Measurements from ENCODE around the gene PTPRM.
"Not testable (repeated sequence)": the region's sequence is repeated elsewhere in the genome, so short reads cannot be mapped to it uniquely, and the experiment has no call there.

Gene PTPRM

DNA sequence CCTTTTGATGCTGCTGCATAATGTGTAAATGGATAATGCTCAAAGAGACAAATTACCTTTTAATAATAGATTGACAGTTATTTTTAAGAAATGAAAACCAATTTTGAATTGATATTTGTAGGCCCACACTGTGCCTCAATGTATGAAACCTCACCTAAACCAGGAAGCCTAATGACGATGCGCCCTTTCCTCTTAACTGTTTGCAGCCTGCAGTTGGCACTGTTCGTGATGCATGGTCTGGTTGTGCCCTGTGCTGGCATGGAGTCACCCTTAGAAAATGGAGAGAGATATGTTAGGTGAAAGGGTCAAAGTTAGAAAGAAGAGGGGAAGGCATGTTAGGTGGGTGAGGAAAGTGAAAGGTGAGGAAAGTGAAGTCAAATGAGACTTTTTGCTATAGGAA is 390.2 kb downstream of the PTPRM start:
- DNase-seq, result no peak

DNA sequence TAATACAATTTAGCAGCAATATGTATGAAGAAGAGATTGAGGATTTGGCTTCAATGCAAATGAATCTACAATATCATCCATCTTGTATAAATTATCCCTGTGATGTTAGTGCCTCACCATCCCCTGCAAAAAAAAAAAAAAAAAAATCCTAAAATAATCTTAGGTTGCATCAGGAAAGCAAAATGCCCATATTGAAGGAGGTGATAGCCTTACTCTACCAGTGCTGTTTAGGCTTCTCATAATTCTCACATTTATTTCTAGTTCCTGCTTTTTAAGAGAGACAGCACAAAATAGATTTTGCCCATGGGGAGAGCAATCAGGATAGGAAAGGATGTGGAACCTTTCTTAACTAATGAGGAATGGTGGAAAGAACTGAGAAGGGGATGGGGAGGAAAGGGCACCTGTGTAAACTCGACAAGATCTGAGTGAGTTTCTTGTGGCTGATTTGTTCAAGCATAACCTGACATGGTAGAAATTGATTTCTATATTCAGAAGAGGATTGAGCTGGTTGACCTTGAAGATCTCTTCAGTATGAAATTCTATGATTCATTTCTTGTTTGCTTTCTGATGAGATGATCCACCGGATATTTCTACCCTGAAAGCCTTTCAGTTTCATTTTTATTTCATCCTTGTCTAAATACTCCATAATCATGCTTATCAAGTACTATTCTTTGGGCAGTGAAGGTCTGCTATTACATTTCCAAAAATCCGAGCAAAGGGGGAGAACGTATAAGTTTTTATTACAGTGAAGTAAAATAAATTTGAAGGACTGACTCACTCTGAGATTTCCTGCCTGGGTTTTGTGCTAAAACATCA is 391.2 kb downstream of the PTPRM start:
- no peak for DNase-seq

DNA sequence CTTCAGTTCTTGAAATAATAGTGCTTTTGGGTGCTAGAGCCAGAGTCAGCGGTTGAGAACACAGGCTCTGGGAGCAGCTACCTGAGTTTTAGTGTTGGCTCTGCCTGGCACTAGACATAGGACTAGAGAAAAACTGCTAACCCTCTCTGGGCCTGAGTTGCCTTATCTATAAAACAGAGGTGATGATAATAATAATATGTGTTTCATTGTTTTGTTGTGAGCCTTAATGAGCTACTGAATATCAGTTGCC is 391.7 kb downstream of the PTPRM start:
- no peak for DNase-seq

DNA sequence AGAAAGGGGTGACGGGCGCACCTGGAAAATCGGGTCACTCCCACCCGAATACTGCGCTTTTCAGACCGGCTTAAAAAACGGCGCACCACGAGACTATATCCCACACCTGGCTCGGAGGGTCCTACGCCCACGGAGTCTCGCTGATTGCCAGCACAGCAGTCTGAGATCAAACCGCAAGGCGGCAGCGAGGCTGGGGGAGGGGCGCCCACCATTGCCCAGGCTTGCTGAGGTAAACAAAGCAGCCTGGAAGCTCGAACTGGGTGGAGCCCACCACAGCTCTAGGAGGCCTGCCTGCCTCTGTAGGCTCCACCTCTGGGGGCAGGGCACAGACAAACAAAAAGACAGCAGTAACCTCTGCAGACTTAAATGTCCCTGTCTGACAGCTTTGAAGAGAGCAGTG is 399.6 kb downstream of the PTPRM start:
- not testable (repeated sequence) for DNase-seq

DNA sequence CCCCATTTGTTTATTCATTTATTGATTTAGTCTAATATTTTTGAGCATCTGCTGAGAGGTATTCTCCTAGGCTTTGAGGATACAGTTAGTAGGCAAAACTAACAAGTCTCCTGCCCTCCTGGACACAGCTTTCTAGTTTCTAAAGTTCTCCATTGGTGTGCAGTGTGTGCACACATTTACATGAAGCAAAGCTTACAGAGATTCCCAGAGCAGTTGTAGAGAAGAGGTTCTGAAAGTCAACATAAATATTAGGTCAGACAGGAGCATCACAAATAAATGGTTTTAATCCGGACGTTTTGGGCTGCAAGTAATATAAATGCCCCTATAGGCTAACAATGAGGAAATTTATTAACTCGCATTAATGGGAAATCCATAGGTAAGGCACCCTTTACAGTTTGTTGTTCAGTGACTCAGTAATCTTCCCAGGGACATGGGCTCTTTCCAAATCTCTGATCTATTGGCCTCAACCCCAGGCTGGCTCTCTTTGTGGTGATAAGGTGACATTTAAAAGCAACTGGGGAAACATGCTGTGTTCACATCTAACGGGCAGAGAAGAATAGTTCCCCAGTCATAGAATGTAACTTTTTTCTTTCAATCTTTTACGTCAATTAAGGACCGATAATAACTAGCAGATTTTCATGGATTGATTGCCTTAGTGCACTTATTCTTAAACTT is 407.2 kb downstream of the PTPRM start:
- DNase-seq, result no peak

DNA sequence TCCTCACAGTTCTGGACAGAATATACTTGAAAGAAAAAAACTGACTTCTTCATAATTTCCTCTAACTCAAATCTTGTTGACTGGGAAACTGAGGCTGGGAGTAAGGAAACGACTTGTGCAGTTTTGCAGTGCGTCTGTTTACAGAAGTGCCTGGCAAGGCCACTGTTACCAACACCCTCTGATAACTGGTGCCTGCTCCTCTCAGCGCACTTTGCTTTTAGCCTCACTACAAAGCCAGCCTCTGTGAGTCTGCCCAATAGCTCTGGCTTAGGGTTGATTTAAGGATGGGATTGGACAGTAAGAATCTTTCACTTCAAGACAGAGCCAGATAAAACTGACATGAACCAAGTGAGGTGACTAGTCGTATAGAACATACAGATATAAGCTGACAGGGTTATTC is 410.8 kb downstream of the PTPRM start:
- no peak for DNase-seq

GRCh38 chr18:7978834-7979233 is 411.7 kb downstream of the PTPRM start:
- DNase-seq, result no peak

DNA sequence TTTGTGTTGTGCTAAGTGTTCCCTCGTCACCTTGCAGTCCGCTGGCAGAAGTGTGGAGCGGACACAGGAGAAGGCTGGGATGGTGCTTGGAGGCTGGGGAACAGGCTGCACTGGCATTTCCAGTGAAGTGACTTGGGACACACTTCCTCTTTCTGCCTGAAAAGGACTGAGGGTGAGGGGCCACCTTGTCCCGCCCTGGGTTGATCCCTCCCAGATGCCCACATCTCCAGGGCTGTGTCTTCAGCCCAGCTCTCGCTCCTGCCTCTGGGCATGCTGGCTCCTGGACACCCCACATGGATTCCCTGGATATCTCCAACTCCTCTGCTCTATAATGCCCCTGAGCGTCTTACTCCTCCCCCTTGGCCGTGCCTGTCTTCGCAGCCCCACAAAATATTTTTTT is 412.6 kb downstream of the PTPRM start:
- DNase-seq, result no peak

DNA sequence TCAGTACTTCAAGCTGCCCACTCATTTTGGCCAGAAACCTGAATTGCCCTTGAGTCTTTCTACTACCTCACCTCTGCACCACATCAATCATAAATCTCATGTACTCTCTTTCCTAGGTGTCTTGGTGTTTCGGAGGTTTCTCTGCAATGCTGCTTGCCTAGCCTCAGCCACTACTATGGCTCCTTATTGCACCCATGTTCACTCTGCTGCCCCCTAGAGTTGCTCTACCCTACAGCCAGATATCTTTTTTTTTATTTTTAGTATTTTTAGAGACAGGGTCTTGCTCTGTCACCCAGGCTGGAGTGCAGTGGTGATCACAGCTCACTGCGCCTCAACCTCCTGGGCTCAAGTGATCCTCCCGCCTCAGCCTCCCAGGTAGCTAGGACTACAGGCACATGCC is 413.0 kb downstream of the PTPRM start:
- no peak for DNase-seq

- DNase-seq, result no peak
Measured at GRCh38 chr18:7980656-7981055, 413.5 kb downstream of the PTPRM start.

DNA sequence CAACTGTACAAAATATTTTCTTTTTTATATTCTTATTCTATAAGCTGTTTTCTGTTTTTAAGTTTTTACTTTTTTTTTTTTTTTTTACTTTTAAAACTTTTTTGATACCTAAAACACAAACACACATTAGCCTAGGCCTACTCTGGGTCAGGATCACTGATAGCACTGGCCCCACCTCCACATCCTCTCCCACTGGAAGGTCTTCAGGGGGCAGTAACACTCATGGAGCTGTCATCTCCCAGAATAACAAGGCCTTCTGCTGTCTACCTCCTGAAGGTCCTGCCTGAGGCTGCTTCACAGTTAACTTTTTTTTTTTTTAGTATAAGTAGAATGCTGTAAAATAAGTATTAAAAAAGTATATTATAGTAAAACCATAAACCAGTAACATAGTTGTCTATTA is 415.1 kb downstream of the PTPRM start:
- DNase-seq, result no peak

GRCh38 chr18:7987284-7987976 is 420.3 kb downstream of the PTPRM start:
- DNase-seq, result no peak

DNA sequence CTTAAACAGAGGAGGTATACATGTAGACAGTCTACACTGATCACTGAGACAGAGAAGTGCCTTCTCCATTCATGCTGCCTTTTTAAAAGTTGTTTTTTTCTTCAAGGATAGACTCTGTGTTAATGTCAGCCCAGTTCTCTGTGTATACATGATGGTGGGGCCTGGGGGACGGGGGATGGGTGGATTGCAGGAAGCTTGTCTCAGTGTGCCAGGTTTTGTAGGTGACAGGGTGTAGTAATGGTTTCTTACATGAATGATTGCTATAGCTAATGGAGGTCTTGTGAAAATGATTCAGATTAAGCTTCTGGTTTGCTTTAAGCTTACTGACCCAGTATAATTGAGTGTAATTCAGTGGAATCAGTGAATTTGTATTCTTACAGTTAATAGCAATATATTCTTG is 423.6 kb downstream of the PTPRM start:
- no peak for DNase-seq

- no peak for DNase-seq
Measured at GRCh38 chr18:8001711-8002301, 434.7 kb downstream of the PTPRM start.

GRCh38 chr18:8003878-8004675 is 437.0 kb downstream of the PTPRM start:
- no peak for DNase-seq

DNA sequence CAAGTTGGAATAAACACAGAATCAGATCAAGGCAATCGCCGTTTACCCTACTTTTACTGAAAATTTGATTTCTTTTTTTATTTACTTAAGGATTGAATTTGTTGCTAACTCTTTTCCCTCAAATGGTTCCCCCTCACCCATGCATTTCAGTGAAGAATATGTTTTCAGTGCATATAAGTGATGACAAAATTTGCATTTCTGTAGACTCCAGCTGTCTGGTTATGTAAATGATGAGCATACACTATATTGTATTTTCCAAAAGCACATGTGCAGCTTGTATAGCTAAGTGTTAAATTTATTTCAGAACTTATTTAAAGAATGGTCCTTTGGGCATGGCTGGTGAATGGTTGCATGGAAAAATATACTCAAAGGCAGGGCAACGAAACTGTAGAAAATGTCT is 437.7 kb downstream of the PTPRM start:
- no peak for DNase-seq

DNA sequence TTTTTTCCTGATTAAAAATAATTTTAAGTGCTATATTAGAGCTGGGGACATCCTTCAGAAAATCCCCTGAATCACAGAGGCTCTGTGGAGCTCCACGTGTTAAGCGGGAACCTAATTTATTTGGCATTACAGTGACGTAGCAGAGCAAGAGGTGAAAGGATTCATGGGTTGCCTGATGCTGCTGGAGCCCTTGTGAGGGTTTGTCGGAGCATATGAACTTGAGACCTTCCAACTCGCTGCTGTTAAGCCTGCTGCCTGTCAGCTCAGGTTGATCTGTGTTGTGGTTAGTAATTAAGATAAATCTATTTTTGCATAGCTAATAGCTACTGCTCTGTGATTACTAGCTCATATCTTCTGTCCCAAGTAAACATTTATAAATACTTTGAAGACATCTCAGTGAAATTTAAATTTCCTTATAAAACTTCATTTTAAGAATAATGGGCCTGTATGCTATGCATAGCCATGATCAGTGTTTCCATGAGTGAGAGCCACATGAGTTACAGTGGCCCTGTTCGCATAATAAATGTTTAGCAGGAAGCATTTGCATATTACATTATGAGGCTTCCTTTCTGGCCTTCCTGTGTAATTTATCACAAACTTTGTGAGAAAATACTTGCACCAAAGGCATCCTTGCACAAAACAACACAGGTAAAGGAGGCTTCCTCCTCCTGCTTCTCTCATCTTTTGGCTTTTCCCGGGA is 438.9 kb downstream of the PTPRM start:
- no peak for DNase-seq

DNA sequence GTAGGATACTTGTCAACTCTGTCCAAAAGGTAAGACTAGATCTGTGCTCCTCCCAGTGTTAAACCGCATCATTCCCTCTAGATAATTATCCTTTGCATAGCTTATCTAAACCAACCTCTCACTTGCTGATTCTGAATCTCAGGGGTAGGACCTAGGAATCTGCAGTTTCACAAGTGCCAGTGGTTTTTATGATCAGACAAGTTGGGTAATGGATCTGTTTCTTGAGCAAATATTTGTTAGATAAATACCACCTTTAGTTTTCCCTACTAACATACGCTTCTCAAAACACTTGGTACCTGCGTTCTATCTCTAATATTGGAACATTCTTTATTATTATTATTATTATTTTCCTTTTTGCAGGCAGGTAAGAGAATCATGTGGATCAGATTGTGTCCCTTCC is 439.9 kb downstream of the PTPRM start:
- no peak for DNase-seq

- no peak for DNase-seq
Measured at GRCh38 chr18:8008033-8008432, 440.9 kb downstream of the PTPRM start.

GRCh38 chr18:8011361-8011760 is 444.2 kb downstream of the PTPRM start:
- DNase-seq, result no peak

GRCh38 chr18:8011906-8012305 is 444.8 kb downstream of the PTPRM start:
- DNase-seq, result no peak

- no peak for DNase-seq
Measured at GRCh38 chr18:8018701-8019331, 451.7 kb downstream of the PTPRM start.
